ENCODE measurements around the gene AMZ2.
"Not testable (repeated sequence)": the region's sequence is repeated elsewhere in the genome, so short reads cannot be mapped to it uniquely, and the experiment has no call there.

AMZ2 gene, protein sequence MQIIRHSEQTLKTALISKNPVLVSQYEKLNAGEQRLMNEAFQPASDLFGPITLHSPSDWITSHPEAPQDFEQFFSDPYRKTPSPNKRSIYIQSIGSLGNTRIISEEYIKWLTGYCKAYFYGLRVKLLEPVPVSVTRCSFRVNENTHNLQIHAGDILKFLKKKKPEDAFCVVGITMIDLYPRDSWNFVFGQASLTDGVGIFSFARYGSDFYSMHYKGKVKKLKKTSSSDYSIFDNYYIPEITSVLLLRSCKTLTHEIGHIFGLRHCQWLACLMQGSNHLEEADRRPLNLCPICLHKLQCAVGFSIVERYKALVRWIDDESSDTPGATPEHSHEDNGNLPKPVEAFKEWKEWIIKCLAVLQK

DNA sequence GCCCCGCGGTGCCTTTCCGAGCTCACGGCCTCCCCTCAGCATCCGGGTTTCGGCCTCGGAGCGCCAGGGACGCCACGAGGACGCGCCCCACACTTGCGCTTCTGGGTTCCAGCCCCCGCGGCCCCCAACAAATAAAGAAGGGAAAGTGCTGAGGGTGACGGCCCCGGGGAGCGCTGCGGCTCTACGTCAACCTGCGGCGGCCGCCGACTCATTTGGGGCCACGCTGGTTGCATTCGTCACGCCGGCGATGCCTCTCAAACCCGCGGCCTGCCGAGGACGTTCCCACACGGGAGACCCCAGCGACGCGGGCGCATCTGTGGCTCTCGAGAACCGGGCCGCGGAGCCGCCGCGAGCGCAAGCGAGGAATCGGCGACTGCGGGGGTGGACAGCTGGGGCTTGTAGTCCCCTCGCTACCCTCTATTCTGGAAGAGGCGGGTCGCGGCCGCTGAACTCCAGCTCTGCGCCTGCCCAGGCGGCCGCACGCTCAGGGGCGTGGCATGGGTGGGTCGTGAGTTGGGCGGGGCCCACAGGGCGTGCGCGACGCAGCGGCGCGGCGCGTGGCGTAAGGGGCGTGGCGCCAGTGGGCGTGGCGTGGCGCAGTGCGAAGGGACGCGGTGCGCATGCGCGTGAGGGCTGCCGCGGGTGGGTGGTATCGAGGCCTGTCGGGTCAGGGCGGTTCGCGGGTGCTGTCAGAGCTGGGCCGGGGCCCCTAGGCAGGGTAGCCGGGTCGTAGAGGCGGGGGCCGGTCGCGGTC is at the start of gene AMZ2:
TSS of gene AMZ2 (plus strand) at position 599 of the 754 bp plus-strand sequence. CDS start 2,145 bp downstream, outside the sequence.
- peak; percentile 84 for DNase-seq

- DNase-seq, result no peak
Measured at GRCh38 chr17:68198931-68199836, 48.7 kb upstream of the AMZ2 start.

DNA sequence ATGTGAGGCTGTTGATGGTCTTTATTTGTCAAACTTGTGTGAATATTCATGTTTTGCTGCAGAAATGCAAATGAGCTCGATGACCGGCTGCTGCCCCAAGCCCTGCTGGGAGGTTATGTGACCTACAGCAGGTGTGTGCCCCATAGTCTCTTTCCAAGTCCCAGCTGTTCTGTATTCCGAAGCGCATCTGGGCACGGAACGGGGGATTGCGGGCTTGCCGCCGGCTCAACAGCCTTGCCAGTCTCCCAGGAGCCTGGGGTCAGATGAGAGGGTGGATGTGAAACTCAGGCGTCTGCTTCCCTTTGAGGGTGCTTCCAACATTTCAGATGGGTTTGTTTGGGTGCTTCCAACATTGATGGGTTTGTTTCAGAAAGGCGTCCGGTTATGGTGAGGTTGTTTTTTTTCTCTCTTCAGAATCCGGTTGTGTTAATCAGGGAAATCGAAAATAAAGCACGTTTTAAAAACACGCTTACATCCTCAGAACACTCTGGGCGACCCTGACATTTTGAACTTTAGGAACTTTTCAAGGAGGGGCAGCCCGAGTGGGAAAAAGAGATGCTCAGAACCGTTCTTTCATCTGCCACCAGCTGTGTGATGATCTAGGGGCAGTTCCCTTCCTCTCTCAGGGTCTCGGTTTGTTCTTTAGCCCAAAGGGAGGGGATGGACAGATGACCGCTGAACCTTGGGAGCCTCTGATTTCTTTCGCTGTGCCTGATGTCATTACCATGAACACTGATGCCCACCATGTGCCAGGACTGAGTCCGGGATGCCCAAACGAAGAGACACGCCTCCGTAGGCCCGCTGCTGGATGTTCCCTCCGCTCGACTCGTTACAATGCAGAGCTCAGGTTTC is 47.8 kb upstream of the AMZ2 start:
- no peak for DNase-seq

DNA sequence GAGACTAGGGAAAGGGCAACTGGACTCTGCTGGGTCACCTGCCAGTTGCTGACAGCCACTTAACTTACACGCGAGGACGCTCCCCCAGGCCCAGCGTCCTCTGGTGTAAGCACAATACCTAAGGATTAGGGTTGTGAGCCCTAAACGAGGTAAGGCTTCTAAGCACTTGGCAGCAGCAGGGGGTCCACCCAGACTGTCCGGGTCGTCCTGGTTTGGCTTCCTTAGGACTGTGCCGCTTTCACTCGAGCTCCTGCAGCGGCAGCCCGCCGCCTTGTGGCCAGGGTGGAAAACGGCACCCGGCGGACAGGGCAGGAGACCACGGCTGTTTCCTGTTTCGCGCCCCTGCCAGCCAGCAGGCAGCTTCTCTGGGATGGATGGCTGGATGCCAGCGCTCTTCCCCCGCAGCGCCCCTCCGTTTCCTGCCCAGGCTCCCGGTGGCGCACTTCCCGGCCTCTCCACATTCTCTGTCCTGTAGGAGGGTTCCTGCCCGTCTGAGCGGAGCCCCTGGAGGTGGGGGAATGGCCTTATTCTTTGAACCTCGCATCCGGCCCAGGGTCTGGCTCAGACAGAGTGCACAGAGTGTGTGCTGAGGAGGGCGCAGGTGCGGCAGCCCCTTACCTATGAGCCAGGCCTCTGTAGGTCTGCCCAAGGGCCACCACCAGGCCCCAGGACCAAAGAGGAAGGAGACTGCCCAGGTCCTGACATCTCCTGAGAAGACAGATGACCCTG is 47.0 kb upstream of the AMZ2 start:
- peak; percentile 65 for DNase-seq

DNA sequence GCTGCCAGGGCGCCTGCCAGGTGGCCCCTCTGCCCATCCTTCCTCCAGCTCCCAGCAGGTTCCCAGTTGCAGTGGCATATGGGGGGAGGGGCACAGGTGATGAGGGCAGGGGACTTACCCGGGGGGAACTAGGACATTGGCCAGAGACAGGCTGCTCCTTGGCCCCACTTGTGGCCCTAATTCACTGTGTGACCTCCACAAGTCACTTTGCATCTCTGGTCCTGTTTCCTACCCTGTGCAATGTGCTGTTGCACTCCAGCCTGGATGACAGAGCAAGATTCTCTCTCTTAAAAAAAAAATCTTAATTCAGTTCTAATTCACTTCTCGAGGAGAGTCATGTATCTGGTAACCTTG is 46.4 kb upstream of the AMZ2 start:
- not testable (repeated sequence) for DNase-seq

GRCh38 chr17:68202321-68202720 is 45.5 kb upstream of the AMZ2 start:
- DNase-seq, result not testable (repeated sequence)

GRCh38 chr17:68204736-68205135 is 43.1 kb upstream of the AMZ2 start:
- no peak for DNase-seq

GRCh38 chr17:68205251-68205807 is 42.5 kb upstream of the AMZ2 start:
- DNase-seq, result peak; percentile 56

- no peak for DNase-seq
Measured at GRCh38 chr17:68205808-68206720, 41.8 kb upstream of the AMZ2 start.

DNA sequence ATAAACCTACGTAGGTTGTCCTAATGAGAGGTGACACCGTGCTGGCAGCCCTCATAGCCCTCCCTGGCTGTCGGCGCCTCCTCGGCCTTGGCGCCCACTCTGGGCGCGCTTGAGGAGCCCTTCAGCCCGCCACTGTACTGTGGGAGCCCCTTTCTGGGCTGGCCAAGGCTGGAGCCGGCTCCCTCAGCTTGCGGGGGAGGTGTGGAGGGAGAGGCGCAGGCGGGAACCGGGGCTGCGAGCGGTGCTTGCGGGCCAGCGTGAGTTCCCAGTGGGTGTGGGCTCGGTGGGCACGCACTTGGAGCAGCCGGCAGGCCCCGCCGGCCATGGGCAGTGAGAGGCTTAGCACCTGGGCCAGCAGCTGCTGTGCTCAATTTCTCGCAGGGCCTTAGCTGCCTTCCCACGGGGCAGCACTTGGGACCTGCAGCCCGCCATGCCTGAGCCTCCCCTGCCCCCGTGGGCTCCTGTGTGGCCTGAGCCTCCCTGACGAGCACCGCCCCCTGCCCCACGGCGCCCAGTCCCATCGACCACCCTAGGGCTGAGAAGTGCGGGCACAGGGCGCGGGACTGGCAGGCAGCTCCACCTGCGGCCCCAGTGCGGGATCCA is 40.1 kb upstream of the AMZ2 start:
- no peak for DNase-seq

GRCh38 chr17:68208651-68209050 is 39.2 kb upstream of the AMZ2 start:
- DNase-seq, result not testable (repeated sequence)

GRCh38 chr17:68209191-68209900 is 38.5 kb upstream of the AMZ2 start:
- DNase-seq, result not testable (repeated sequence)

DNA sequence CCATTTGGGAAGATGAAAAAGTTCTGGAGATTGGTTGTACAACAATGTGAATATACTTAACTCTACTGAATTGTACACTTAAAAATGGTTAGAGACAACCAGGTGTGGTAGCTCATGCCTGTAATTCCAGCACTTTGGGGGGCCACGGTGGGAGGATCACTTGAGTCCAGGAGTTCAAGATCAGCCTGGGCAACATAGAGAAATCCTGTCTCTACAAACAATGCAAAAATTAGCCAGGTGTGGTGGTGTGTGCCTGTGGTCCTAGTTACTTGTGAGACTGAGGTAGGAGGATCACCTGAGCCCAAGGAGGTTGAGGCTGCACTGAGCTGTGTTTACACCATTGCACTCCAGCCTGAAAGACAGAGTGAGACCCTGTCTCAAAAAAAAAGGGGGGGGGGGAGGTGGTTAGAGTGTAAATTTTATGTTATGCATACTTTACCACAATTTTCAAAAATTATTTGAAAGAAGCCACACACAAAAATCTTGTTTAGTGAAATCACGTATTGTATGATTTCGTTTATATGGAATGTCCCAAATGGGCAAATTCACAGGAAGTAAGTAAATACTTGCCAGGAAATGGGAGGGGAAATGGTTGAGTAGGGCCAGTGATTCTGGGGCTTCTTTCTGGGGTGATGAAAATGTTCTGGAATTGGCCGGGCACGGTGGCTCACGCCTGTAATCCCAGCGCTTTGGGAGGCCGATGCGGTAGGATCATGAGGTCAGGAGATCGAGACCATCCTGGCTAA is 37.1 kb upstream of the AMZ2 start:
- no peak for DNase-seq

DNA sequence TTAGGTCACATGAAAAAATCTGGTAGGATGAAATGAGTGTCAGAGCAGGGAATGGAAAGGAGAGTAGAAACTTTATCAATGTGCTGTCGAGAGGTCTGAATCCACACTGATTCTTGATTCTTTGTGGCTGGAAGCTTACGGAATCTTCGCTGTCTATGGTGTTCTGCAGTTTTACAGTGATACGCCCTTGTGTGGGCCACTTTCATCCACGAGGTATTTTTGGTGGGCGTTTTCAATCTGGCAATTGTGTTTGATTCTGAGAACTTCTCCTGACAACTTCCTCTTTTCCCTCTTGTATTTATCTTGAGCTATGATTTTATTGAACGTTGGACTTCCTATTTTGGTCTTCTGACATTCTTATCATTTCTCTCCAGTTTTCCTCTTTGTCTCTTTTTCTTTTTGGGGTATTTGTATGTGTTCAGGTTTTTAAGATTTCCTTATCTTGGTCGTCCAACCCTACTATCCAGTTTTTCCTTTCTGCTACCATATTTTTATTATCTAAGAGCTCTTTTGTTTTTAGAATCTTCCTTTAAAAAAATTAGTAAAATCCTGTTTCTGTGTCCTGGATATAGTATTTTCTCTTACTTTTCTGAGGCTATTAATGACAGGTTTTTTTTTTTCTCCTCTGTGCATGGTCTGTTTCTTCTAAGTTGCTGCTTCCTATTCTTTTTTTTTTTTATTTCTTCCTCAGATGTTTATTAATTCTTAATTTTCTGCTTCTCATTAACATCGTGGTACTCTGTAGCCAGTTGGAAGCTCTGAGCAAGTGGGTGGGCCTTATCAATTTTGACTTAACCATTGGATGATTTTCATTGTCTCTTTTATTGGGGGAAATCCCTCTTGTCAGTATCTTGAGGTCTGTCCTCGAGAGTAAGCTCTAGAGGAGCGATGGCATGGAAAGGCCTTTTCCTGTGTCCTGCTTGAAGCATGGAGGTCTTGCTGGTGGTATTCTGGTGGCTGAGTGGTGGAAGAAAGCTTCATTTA is 34.1 kb upstream of the AMZ2 start:
- not testable (repeated sequence) for DNase-seq

- not testable (repeated sequence) for DNase-seq
Measured at GRCh38 chr17:68215453-68215852, 32.4 kb upstream of the AMZ2 start.

GRCh38 chr17:68219429-68219828 is 28.4 kb upstream of the AMZ2 start:
- DNase-seq, result not testable (repeated sequence)

DNA sequence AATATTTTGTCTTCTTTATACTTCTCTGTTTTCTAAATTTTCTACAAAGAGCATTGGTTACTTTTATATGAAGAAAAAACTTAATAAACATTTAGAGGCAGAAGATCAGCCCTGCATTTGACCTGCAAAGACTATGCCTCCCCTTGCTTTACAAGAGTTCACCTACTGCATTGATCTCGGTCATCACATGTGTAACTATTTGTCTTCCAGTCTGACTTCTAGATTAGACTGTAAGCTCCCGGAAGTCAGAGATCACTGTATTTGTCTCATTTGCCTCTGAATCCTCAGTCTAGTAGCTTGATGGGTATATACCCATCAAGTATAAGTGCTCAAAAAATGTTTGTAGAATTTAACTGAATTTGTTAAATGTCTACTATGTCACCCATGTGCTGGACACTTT is 27.7 kb upstream of the AMZ2 start:
- DNase-seq, result not testable (repeated sequence)
